HUDEP-2 (cell line): Measurements from ENCODE around the gene RNF123.
"Not testable (repeated sequence)": the region's sequence is repeated elsewhere in the genome, so short reads cannot be mapped to it uniquely, and the experiment has no call there.

Source experiments
- DNase-seq, 76 experiments: peaks; one replicate each; lab custom pipeline; 2025; ENCODE audit not compliant: unreplicated experiment in 76 of 76; lab: John Stamatoyannopoulos, UW

RNF123 gene

GRCh38 chr3:49734752-49735151 is 45.4 kb downstream of the RNF123 start:
- no peak for DNase-seq

- DNase-seq: no peak
Measured at GRCh38 chr3:49738067-49738713, 48.8 kb downstream of the RNF123 start.

GRCh38 chr3:49740427-49740826 is 51.1 kb downstream of the RNF123 start:
- no peak for DNase-seq

- no peak for DNase-seq
Measured at GRCh38 chr3:49745986-49746385, 56.6 kb downstream of the RNF123 start.

GRCh38 chr3:49747792-49748480 is 58.6 kb downstream of the RNF123 start:
- no peak for DNase-seq

- not testable (repeated sequence) for DNase-seq
Measured at GRCh38 chr3:49748874-49749273, 59.5 kb downstream of the RNF123 start.

- DNase-seq: no peak
Measured at GRCh38 chr3:49750056-49750455, 60.7 kb downstream of the RNF123 start.

GRCh38 chr3:49751501-49751900 is 62.1 kb downstream of the RNF123 start:
- DNase-seq: no peak

- no peak for DNase-seq
Measured at GRCh38 chr3:49754536-49754935, 65.2 kb downstream of the RNF123 start.

GRCh38 chr3:49756036-49756435 is 66.7 kb downstream of the RNF123 start:
- no peak for DNase-seq

- DNase-seq: no peak
Measured at GRCh38 chr3:49757197-49757596, 67.8 kb downstream of the RNF123 start.

GRCh38 chr3:49759226-49759625 is 69.9 kb downstream of the RNF123 start:
- no peak for DNase-seq

GRCh38 chr3:49761661-49762060 is 72.3 kb downstream of the RNF123 start:
- no peak for DNase-seq

- DNase-seq: no peak
Measured at GRCh38 chr3:49763981-49764380, 74.6 kb downstream of the RNF123 start.

GRCh38 chr3:49769286-49769915 is 80.0 kb downstream of the RNF123 start:
- DNase-seq: no peak

GRCh38 chr3:49769926-49770325 is 80.6 kb downstream of the RNF123 start:
- DNase-seq: no peak
